WI38 (cell line): ENCODE data around the gene ASPHD2.
A peak's percentile ranks its signal among the peaks of the same experiment; 100 is the strongest.

ENCODE experiments used
- H3K4me3 ChIP-seq: 2 replicates; pipeline ENCODE4 v1.5.1; 2011; ENCODE audit warnings: low read depth, mild to moderate bottlenecking, control low read depth, low read length
- CTCF ChIP-seq: IDR thresholded peaks from 2 replicates; pipeline ENCODE4 v1.5.1; 2012; ENCODE audit warnings: low read depth, mild to moderate bottlenecking, control low read depth, low read length

The ASPHD2 gene

DNA sequence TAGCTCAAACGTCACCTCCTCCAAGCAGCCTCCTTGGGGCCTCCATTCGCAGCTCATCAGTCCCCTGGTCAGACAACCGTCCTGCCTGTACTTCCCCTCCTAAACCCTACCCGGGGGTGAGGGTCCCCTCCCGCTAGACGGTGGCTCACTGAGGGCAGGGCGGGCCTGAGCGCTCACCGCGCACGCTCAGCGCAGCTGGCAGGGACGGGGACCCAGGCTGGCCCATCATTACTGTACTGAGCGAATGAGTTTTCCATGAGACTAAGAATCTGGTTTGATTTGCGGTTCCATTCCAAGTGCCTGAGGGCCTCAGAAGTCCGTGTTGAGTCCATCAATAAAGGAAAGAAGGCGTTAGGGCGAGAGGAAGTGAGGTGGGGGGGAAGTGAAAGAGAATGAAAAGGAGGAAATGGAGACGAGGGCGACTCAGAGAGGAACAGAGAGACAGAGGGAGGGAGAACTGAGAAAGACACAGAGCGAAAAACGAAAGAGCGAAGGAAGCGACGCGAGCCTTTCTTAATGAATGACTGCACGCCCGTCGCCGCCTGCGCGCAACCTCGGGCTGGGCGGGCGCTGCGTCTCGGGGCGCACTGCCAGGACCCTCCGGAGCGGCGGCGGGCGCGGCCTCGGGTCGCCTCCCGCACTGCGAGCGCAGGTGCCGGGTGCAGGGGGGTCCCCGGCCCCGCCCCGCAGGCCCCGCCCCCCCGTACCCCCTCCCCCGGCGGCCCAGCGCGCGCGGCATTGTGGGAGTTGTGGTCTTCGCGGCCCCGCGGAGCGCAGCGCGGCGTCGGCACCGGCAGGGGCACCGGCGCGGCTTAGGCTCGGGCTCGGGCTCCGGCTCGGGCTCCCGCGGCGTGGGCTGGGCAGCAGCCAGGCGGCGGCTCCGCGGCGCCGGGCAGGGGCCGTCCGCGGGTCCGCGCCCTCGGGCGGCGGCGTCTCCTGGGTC, at the start of gene ASPHD2:
Gene ASPHD2, plus strand, starts transcription at position 746 of the 943 bp plus-strand sequence. CDS start 4,356 bp downstream, outside the sequence.
- H3K4me3 ChIP-seq: peak within 1 kb of the TSS; percentile 64
- TF ChIP-seq CTCF: no peak

GRCh38 chr22:26380072-26380830, 48.8 kb upstream of the ASPHD2 start:
- TF ChIP-seq CTCF: no peak
- H3K4me3 ChIP-seq: no peak overlapping the region

DNA sequence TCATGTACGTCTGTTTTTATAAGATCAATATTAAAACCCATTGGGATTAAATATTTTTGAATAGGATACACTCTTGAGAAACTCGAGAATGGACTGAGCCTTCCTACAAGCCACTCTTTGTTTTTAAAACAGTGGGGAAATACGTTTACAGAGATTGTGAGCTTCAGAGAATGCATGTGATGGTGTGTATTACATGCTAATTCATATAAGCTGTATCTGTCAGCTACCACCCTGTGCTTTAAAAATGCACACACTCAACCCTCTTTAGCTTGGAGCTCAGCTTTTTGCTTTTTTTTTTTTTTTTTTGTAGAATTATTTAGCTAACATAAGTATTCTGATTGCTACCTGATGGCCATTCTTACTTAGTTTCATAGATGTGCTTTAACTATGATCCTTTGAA, 46.3 kb upstream of the ASPHD2 start:
- H3K4me3 ChIP-seq: no peak overlapping the region
- no peak for TF ChIP-seq CTCF

- no peak for TF ChIP-seq CTCF
- no peak overlapping the region for H3K4me3 ChIP-seq
These were observed 45.0 kb upstream of the ASPHD2 start for GRCh38 chr22:26383968-26384556.

- TF ChIP-seq CTCF: no peak
- no peak overlapping the region for H3K4me3 ChIP-seq
These were observed 43.9 kb upstream of the ASPHD2 start for GRCh38 chr22:26385164-26385563.

GRCh38 chr22:26389125-26389524, 39.9 kb upstream of the ASPHD2 start:
- no peak overlapping the region for H3K4me3 ChIP-seq
- no peak for TF ChIP-seq CTCF
